Keratinocyte (primary cell): ENCODE data around the gene CCNT1. TPM values are rescaled to one million over a fixed set of nuclear protein-coding genes. Genes with fewer than 3 reads are reported as not detected.

Experiments used
- DNase-seq: peaks from one replicate; pipeline ENCODE4 v3.0.0-alpha.2; 2011; ENCODE audit warnings: low read depth, missing footprints, low spot score
- FAIRE-seq: peaks from 2 replicates; lab custom pipeline; 2011; peaks lifted over from hg19 to GRCh38; lab: Jason Lieb, UNC
- H2AFZ ChIP-seq: 2 replicates; pipeline ENCODE4 v1.6.0; 2012; ENCODE audit warnings: low read length, control low read depth, inconsistent platforms; ENCODE audit not compliant: control insufficient read depth
- H3K27ac ChIP-seq: 2 replicates; pipeline ENCODE4 v1.5.1; 2011; ENCODE audit warnings: low read length; ENCODE audit not compliant: control insufficient read depth, insufficient read depth
- H3K27me3 ChIP-seq: 3 replicates; pipeline ENCODE4 v1.6.0; 2011; ENCODE audit warnings: low read length; ENCODE audit not compliant: control insufficient read depth, insufficient read depth; ENCODE audit errors: extremely low read depth
- H3K36me3 ChIP-seq, 2 experiments: 2 replicates in 1 of 2; 3 replicates in 1 of 2; pipeline ENCODE4 v1.5.1; 2011; ENCODE audit warnings: low read length in 2 of 2, mild to moderate bottlenecking in 1 of 2; ENCODE audit not compliant: control insufficient read depth in 2 of 2, insufficient read depth in 2 of 2; ENCODE audit errors: extremely low read depth in 1 of 2
- H3K4me1 ChIP-seq: 3 replicates; pipeline ENCODE4 v1.5.1; 2011; ENCODE audit warnings: low read length; ENCODE audit not compliant: control insufficient read depth, insufficient read depth; ENCODE audit errors: extremely low read depth
- H3K4me2 ChIP-seq: 3 replicates; pipeline ENCODE4 v1.6.0; 2011; ENCODE audit warnings: low read depth, low read length; ENCODE audit not compliant: control insufficient read depth, insufficient read depth; ENCODE audit errors: extremely low read depth
- H3K4me3 ChIP-seq, 3 experiments: fragments of 200-600 bp in 1 of 3; sonication (generic) in 1 of 3; 2 replicates in 2 of 3; 3 replicates in 1 of 3; pipeline ENCODE4 v1.5.1; 2011 to 2016; ENCODE audit warnings: low read length in 3 of 3, mild to moderate bottlenecking in 3 of 3, control low read depth in 2 of 3, inconsistent platforms in 1 of 3, low read depth in 1 of 3, mixed read lengths in 1 of 3, mixed run types in 1 of 3, moderate library complexity in 1 of 3; ENCODE audit not compliant: control insufficient read depth in 2 of 3, insufficient read depth in 2 of 3; ENCODE audit errors: extremely low read depth in 1 of 3
- H3K79me2 ChIP-seq: 2 replicates; pipeline ENCODE4 v1.6.0; 2012; ENCODE audit warnings: low read length; ENCODE audit not compliant: control insufficient read depth, insufficient read depth
- H3K9ac ChIP-seq: 3 replicates; pipeline ENCODE4 v1.6.0; 2011; ENCODE audit warnings: low read length; ENCODE audit not compliant: control insufficient read depth, insufficient read depth; ENCODE audit errors: extremely low read depth
- H3K9me1 ChIP-seq: 3 replicates; pipeline ENCODE4 v1.6.0; 2011; ENCODE audit warnings: low read length; ENCODE audit not compliant: control insufficient read depth, insufficient read depth; ENCODE audit errors: extremely low read depth
- H3K9me3 ChIP-seq: 2 replicates; pipeline ENCODE4 v1.5.1; 2012; ENCODE audit warnings: low read depth, low read length; ENCODE audit not compliant: control insufficient read depth
- H4K20me1 ChIP-seq: 3 replicates; pipeline ENCODE4 v1.6.0; 2011; ENCODE audit warnings: low read length; ENCODE audit not compliant: control insufficient read depth, insufficient read depth; ENCODE audit errors: extremely low read depth
- CTCF ChIP-seq, 3 experiments: IDR thresholded peaks in 1 of 3; conservative IDR thresholded peaks in 1 of 3; optimal IDR thresholded peaks in 1 of 3; 2 replicates in 2 of 3; 3 replicates in 1 of 3; pipeline versions ENCODE3 to v1.5.1; 2011; ENCODE audit warnings: low read length in 3 of 3, mild to moderate bottlenecking in 3 of 3, moderate library complexity in 2 of 3, control low read depth in 1 of 3, inconsistent platforms in 1 of 3; ENCODE audit not compliant: insufficient read depth in 2 of 3; ENCODE audit errors: extremely low read depth in 1 of 3
- EZH2 ChIP-seq: IDR thresholded peaks from one replicate; pipeline ENCODE4 v1.6.1; 2012; ENCODE audit warnings: inconsistent platforms, mild to moderate bottlenecking, low read length, moderate library complexity
- dilution Hi-C: fragments of 300-500 bp; cut with MboI; formaldehyde crosslinking; loops from one replicate; pipeline ENCODE4 v1.7.0; 2020; ENCODE audit warnings: low sequenced_read_pairs; ENCODE audit not compliant: extremely low pct_ligation_motif_present
- polyA plus RNA-seq, 5 experiments: library from polyadenylated mRNA; depleted of rRNA in 3 of 5; stranded (reverse) in 3 of 5; stranded (forward) in 1 of 5; unstranded in 1 of 5; fragments of >200 nt; gene quantifications; 1 replicate in 1 of 5; 2 replicates in 3 of 5; 3 replicates in 1 of 5; pipeline versions ENCODE4 v1.2.1 to v1.2.3, GENCODE V29; 2011 to 2012; ENCODE audit warnings: missing spikeins in 2 of 5, low read depth in 1 of 5, low replicate concordance in 1 of 5

Gene CCNT1
- polyA plus RNA-seq, 1 donor (not counting 4 experiments of a cell fraction or from before 2014, with no cell fraction given) = 23.4 TPM

- no peak overlapping the region for H3K27ac ChIP-seq
- TF ChIP-seq CTCF (optimal IDR thresholded peaks at IDR 0.05 in 1 of 3, IDR thresholded peaks at IDR 0.05 in 1 of 3, conservative IDR thresholded peaks at IDR 0.05 in 1 of 3; ENCODE audit: extremely low read depth in 1 of 3, insufficient read depth in 2 of 3, low read length in 3 of 3) = no peak
- TF ChIP-seq EZH2 = no peak
- H3K27me3 ChIP-seq = peaks cover 10% of the 10 kb centered on the region
- no peak overlapping the region for H3K9ac ChIP-seq
- no peaks in the 10 kb centered on the region for H4K20me1 ChIP-seq
- H2AFZ ChIP-seq = no peak overlapping the region
- H3K4me1 ChIP-seq = no peaks in the 10 kb centered on the region
- H3K9me3 ChIP-seq = no peaks in the 10 kb centered on the region
- no peak overlapping the region for H3K4me2 ChIP-seq
- H3K79me2 ChIP-seq = no peaks in the 10 kb centered on the region
- no peaks in the 10 kb centered on the region for H3K36me3 ChIP-seq
- dilution Hi-C loops = no loop called here
- no peak for FAIRE-seq
- H3K4me3 ChIP-seq = no peak overlapping the region
- DNase-seq = no peak
- no peaks in the 10 kb centered on the region for H3K9me1 ChIP-seq
Measured at GRCh38 chr12:48739618-48740269, 23.2 kb upstream of the CCNT1 start.

GRCh38 chr12:48736456-48736855 lies 19.9 kb upstream of the CCNT1 start:
- no peak overlapping the region for H3K4me2 ChIP-seq
- H3K79me2 ChIP-seq = no peaks in the 10 kb centered on the region
- H3K27ac ChIP-seq = no peak overlapping the region
- H3K27me3 ChIP-seq = peaks cover 10% of the 10 kb centered on the region
- no peak overlapping the region for H2AFZ ChIP-seq
- FAIRE-seq (no peak), DNase-seq (no peak)
- dilution Hi-C loops = no loop called here
- H3K4me1 ChIP-seq = no peaks in the 10 kb centered on the region
- no peak overlapping the region for H3K4me3 ChIP-seq
- no peaks in the 10 kb centered on the region for H3K9me1 ChIP-seq
- H3K9ac ChIP-seq = no peak overlapping the region
- no peaks in the 10 kb centered on the region for H3K36me3 ChIP-seq
- TF ChIP-seq EZH2 (no peak), CTCF (optimal IDR thresholded peaks at IDR 0.05 in 1 of 3, IDR thresholded peaks at IDR 0.05 in 1 of 3, conservative IDR thresholded peaks at IDR 0.05 in 1 of 3; ENCODE audit: extremely low read depth in 1 of 3, insufficient read depth in 2 of 3, low read length in 3 of 3) (no peak)
- no peaks in the 10 kb centered on the region for H3K9me3 ChIP-seq
- H4K20me1 ChIP-seq = no peaks in the 10 kb centered on the region
